Activated CD8-positive, alpha-beta memory T cell treated with anti-CD3 and anti-CD28 coated beads, Interleukin-2, amount 50 U/mL, for 24 hours (primary cell): ENCODE results near the gene MYL6.
"Not testable (repeated sequence)": the region's sequence is repeated elsewhere in the genome, so short reads cannot be mapped to it uniquely, and the experiment has no call there.

Experiments used
- DNase-seq: peaks from one replicate; pipeline ENCODE4 v3.0.0-alpha.2; 2020; ENCODE audit errors: extremely low read depth

The MYL6 gene

GRCh38 chr12:56158029-56158925 lies at the start of gene MYL6:
Gene MYL6, plus strand, starts transcription at chr12:56158359. Its CDS starts 43 bp downstream, at chr12:56158402.
- DNase-seq, result peak; percentile 74

- no peak for DNase-seq
Measured at GRCh38 chr12:56110571-56110970, 47.6 kb upstream of the MYL6 start.

- DNase-seq, result no peak
Measured at GRCh38 chr12:56114084-56114483, 44.1 kb upstream of the MYL6 start.

GRCh38 chr12:56115329-56115728 lies 42.8 kb upstream of the MYL6 start:
- DNase-seq, result no peak

- peak; percentile 82 for DNase-seq
Measured at GRCh38 chr12:56116267-56117081, 41.7 kb upstream of the MYL6 start, which contains the start of gene RPL41. Gene RPL41, plus strand, starts transcription at chr12:56116633.

GRCh38 chr12:56117082-56117706 lies 41.0 kb upstream of the MYL6 start:
- DNase-seq, result not testable (repeated sequence)

GRCh38 chr12:56117778-56118687 lies 40.1 kb upstream of the MYL6 start, which contains the start of gene ZC3H10:
Gene ZC3H10, plus strand, starts transcription at chr12:56118266. Its CDS starts 2,297 bp downstream, at chr12:56120563.
- DNase-seq, result peak; percentile 97

GRCh38 chr12:56118688-56119357 lies 39.3 kb upstream of the MYL6 start:
- DNase-seq, result no peak

- no peak for DNase-seq
Measured at GRCh38 chr12:56119361-56119796, 38.8 kb upstream of the MYL6 start.

- no peak for DNase-seq
Measured at GRCh38 chr12:56120158-56120846, 37.9 kb upstream of the MYL6 start.

- no peak for DNase-seq
Measured at GRCh38 chr12:56121204-56121870, 36.8 kb upstream of the MYL6 start.

- DNase-seq, result no peak
Measured at GRCh38 chr12:56122637-56123036, 35.5 kb upstream of the MYL6 start.

- DNase-seq, result no peak
Measured at GRCh38 chr12:56124133-56124532, 34.0 kb upstream of the MYL6 start.

GRCh38 chr12:56126732-56127239 lies 31.4 kb upstream of the MYL6 start:
- DNase-seq, result no peak

- DNase-seq, result no peak
Measured at GRCh38 chr12:56127485-56127887, 30.7 kb upstream of the MYL6 start.

- DNase-seq, result peak; percentile 92
Measured at GRCh38 chr12:56127888-56128669, 30.1 kb upstream of the MYL6 start, which contains the start of gene ESYT1. Gene ESYT1, plus strand, starts transcription at chr12:56128267. Its CDS starts 53 bp downstream, at chr12:56128320.

- no peak for DNase-seq
Measured at GRCh38 chr12:56128670-56129205, 29.4 kb upstream of the MYL6 start.
